ENCODE data around the gene IQSEC1.

The IQSEC1 gene

GRCh38 chr3:13073326-13074005 lies at the start of gene IQSEC1:
TSS of gene IQSEC1 (minus strand) at chr3:13073429. CDS start at chr3:13073014, 415 bp downstream.
- peak; percentile 85 for DNase-seq (ENCODE audit: low spot score)

GRCh38 chr3:13122081-13123012 lies 49.1 kb upstream of the IQSEC1 start:
- DNase-seq (ENCODE audit: low spot score), result no peak

- DNase-seq (ENCODE audit: low spot score), result no peak
These were observed 48.3 kb upstream of the IQSEC1 start for GRCh38 chr3:13121553-13122001.

- DNase-seq (ENCODE audit: low spot score), result no peak
These were observed 47.8 kb upstream of the IQSEC1 start for GRCh38 chr3:13120928-13121552.

GRCh38 chr3:13120289-13120927 lies 47.2 kb upstream of the IQSEC1 start:
- DNase-seq (ENCODE audit: low spot score), result no peak

GRCh38 chr3:13119471-13120220 lies 46.4 kb upstream of the IQSEC1 start:
- DNase-seq (ENCODE audit: low spot score), result no peak

- no peak for DNase-seq (ENCODE audit: low spot score)
These were observed 43.2 kb upstream of the IQSEC1 start for GRCh38 chr3:13116426-13116825.

- no peak for DNase-seq (ENCODE audit: low spot score)
These were observed 42.8 kb upstream of the IQSEC1 start for GRCh38 chr3:13115991-13116390.

- DNase-seq (ENCODE audit: low spot score), result no peak
These were observed 42.3 kb upstream of the IQSEC1 start for GRCh38 chr3:13115576-13115910.

- DNase-seq (ENCODE audit: low spot score), result no peak
These were observed 41.8 kb upstream of the IQSEC1 start for GRCh38 chr3:13114811-13115575.

- no peak for DNase-seq (ENCODE audit: low spot score)
These were observed 40.4 kb upstream of the IQSEC1 start for GRCh38 chr3:13113346-13114330.

- no peak for DNase-seq (ENCODE audit: low spot score)
These were observed 39.5 kb upstream of the IQSEC1 start for GRCh38 chr3:13112521-13113345.

GRCh38 chr3:13111873-13112520 lies 38.8 kb upstream of the IQSEC1 start:
- DNase-seq (ENCODE audit: low spot score), result no peak

- no peak for DNase-seq (ENCODE audit: low spot score)
These were observed 38.1 kb upstream of the IQSEC1 start for GRCh38 chr3:13111173-13111872.

- DNase-seq (ENCODE audit: low spot score), result no peak
These were observed 37.5 kb upstream of the IQSEC1 start for GRCh38 chr3:13110678-13111116.

GRCh38 chr3:13109516-13109915 lies 36.3 kb upstream of the IQSEC1 start:
- DNase-seq (ENCODE audit: low spot score), result no peak

- no peak for DNase-seq (ENCODE audit: low spot score)
These were observed 35.6 kb upstream of the IQSEC1 start for GRCh38 chr3:13108861-13109260.
